Skin of body (tissue), 1 donor: Measurements from ENCODE around the gene ELF5. TPM values are rescaled to one million over a fixed set of nuclear protein-coding genes. Genes with fewer than 3 reads are reported as not detected.

ENCODE experiments used
- total RNA-seq: library from RNA; depleted of rRNA; stranded (reverse); fragments of >200 nt; gene quantifications from one replicate; pipeline ENCODE4 v1.2.3, GENCODE V29; 2014

Gene ELF5
- total RNA-seq, 1 donor from 2014 or later, result 25.5 TPM

Other genes with a start within 250 kb of the ELF5 start
- gene ABTB2, start 155.8 kb downstream of the ELF5 start, total RNA-seq, result 5.7 TPM
- gene CAT, start 74.9 kb downstream of the ELF5 start, total RNA-seq, result 101 TPM
- gene EHF, start 107.3 kb upstream of the ELF5 start, total RNA-seq, result 25.9 TPM